Neural progenitor cell (in vitro differentiated cells): ENCODE measurements around the gene LHX4.

Source experiments
- CTCF ChIP-seq: fragments of 200-600 bp; sonication (generic); IDR thresholded peaks from 2 replicates; pipeline ENCODE4 v1.5.1; 2017; ENCODE audit warnings: antibody characterized with exemption, mild to moderate bottlenecking
- EZH2 ChIP-seq: fragments of 200-600 bp; sonication (generic); IDR thresholded peaks from 2 replicates; pipeline ENCODE4 v1.6.1; 2017; ENCODE audit warnings: antibody characterized with exemption, mild to moderate bottlenecking, moderate library complexity

GRCh38 chr1:180257028-180257386 lies 26.9 kb downstream of the LHX4 start:
- no peak for TF ChIP-seq CTCF
- no peak for TF ChIP-seq EZH2
